Measurements from ENCODE around the gene STAB2.

The STAB2 gene

DNA sequence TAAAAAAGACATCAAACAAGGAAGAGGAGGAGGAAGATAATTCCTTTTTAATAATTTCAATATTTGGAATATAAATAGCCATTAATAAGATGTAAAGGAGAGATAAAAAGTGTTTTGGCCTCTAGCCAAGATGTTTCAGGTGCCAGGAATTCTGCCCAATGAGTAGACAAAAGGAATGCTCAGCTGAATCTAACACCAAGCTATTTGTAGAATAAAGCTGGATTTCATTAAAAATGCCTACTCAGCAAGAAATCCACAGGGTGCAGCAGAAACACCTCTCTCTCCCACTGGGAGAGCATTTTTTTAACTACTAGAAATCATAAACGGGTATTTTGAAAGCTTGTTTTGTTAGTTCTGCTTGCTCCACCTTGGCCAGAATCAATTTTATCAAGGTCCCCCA, 4.1 kb upstream of the STAB2 start:
- DNase-seq, result no peak

DNA sequence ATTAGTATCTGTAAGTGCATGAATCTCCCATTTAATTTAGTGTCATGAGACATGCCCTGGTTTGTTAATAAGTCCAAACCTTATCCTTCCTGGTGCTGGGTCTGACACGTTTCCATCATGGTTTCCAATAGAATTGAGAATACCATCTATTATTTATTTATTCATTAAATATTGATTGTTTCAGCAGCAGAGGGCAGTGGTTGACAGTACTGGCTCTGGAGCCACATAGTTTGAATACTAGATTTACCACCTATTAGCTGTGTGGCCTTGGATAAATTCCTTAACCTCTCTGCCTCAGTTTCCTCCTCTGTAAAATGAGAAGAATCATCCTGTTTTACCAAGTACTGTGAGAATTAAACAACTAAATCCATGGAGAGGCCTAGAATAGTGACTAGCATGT, 941 bp upstream of the STAB2 start:
- no peak for DNase-seq

DNA sequence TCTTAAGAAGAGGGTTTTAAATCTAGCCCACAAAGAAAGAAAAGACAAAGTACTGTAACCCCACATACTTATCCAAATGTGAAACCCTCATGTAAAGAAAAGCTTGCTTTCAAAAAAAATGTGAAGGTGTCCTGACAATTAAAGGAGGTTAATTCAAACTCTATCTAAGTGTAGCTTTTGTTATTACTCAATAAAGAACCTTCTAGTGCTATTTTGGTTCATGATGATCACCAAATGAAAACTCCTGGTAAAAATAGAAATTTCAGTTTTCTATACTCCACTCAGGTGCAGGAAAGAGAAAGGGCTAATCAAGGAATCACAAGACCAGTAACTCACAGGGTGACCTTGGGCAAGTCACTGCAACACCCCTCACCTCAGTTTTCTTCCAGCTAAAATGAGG, 1.6 kb downstream of the STAB2 start:
- no peak for DNase-seq

DNA sequence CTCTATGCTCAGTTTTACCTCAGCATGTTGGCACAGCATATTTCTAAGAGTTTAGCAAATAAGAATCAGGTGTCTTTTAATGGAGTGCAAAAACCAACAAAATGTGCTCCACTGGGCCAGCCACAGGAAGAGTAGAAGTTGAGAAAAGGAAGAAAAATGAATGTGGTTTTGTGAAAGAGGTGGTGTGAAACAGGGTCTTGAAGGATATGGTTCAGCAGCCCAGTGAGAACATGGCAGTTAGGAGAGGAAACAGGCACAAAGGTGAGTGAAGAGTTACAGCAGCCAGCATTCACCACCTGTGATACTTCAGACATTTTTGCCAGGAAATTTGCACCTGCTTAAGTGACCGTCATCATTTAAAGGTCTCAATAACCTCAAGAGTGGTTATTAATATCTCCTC, 2.4 kb downstream of the STAB2 start:
- DNase-seq, result no peak

DNA sequence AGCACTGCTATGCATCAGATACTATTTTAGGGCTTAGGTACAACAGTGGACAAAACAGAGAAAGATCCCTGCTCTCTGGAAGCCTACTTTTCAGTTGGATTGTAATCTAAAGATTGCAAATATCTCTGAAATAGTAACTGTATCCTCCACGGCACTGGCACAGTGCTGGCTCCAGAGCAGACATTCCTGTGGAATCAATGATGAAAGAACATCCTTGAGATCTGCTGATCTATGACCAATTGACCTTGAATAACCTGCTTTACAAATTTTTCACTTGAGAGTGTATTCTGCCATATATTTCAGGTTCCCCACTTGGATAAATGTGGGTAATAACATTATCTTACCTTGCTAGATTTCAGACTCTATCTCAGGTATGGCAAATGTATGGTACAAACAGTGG, 3.2 kb downstream of the STAB2 start:
- DNase-seq, result no peak

DNA sequence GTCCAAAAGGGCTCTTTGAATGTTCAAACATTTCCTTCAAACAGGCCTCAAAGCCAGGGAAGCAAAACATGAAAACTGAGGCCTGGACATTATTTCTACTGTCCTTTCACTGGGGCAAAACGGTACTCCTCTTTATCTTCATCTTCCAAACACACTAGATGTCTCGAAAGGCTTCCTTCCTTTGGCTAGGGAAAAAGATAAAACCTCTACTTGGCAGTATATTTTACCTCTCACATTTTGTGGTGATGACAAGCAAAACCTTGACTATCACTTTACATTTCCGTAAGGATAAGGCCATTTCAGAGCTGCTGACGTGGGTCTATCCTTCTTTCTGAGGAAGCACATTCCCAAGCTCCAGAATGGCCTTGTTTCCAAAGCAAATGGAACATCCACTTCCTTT, 9.9 kb downstream of the STAB2 start:
- no peak for DNase-seq

DNA sequence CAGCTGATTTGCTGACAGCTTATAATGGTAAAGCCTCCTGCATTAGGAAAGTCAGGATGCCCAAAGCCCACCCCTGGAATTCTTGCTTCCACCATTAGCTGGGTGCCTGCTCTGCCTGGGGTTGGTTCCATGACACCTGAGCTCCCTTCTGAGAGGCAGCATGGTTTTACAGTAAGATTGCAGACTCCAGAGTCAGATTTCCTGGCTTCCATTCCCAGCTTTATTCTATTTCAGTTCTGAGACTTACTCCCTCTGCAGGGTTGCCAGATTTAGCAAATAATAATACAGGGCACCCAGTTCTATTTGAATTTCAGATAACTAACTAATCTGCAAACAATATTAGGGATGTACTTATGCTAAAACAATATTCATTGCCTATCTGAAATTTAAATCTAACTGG, 12.2 kb downstream of the STAB2 start:
- DNase-seq, result no peak

DNA sequence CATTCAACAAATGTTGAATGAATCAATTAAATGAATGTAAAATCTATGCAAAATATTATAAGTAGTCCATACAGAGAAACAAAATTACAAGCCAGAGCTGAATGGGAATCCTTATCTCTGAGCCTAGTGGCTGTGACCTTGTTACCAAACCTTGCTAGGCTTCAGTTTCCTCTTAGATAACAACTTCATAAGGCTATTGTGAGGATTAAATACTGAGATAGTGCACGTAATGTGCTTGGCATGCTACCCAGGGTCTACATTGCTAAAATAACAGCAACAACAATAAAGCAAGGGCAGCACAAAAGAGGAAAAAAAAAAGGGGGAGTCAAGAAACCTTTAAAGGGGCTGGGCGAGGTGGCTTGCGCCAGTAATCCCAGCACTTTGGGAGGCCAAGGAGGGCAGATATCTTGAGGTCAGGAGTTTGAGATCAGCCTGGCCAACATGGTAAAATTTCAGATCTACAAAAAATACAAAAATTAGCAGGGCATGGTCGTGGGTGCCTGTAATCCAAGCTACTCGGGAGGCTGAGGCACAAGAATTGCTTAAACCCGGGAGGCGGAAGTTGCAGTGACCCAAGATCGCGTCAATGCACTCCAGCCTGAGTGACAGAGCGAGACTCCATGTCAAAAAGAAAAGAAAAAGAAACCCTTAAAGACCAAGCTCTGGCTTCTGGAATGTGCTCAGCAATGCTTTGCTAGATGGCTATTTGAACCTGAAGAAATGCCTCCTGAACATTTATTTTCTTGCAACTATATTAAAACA, 14.1 kb downstream of the STAB2 start:
- DNase-seq, result no peak

DNA sequence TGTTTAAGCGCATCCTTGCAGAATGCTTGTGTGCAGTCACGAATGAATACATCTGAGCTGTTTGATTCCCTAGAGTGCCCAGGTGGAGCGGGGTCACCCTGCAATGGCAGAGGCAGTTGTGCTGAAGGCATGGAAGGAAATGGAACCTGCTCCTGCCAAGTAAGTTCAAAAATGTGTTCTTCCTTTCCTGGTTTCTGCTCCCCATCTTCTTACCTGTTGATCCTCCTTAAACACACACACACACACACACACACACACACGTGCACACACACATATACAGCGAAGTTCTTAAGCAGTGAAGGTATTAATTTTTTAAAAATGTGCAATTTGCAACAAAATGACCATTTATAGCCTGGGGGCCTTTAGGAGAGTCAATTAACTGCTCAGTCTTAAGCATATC, 33.3 kb downstream of the STAB2 start:
- DNase-seq, result no peak

DNA sequence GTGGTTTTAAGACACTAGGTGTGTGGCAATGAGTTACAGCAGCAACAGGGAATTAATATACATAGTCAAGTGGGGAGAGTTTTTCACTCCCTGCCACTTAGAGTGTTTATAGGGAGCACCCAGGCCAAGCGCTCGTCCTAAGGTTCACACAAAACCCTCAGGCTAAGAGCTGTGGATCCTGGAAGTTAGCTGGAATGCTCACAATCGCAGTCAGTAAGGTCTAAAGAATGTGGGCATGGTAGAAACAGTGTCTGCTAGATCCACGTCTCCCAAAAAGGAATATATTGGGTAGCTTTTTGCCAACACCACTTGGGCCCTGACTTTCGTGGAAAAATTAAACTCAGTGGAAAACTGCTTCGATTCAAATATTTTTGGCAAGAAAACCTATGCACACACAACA, 36.6 kb downstream of the STAB2 start:
- no peak for DNase-seq

DNA sequence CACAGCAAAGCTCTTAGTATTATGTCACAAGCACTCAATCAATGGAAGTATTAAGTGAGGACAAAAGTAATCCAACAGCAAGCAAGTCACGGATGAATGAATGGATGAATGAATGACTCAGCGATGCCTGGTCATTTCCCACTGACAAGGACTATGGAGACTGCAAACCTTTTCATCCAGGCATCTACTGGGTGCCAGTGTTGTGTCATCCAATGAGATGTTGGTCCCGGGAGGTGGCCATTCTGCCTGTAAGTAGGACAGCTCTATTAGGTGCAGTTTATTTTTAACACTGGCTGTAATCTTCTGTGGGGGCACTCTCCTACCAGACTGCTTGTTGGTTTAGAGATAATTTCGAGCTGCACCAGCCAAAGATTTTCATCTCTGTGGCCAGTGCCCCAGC, 39.4 kb downstream of the STAB2 start:
- no peak for DNase-seq

DNA sequence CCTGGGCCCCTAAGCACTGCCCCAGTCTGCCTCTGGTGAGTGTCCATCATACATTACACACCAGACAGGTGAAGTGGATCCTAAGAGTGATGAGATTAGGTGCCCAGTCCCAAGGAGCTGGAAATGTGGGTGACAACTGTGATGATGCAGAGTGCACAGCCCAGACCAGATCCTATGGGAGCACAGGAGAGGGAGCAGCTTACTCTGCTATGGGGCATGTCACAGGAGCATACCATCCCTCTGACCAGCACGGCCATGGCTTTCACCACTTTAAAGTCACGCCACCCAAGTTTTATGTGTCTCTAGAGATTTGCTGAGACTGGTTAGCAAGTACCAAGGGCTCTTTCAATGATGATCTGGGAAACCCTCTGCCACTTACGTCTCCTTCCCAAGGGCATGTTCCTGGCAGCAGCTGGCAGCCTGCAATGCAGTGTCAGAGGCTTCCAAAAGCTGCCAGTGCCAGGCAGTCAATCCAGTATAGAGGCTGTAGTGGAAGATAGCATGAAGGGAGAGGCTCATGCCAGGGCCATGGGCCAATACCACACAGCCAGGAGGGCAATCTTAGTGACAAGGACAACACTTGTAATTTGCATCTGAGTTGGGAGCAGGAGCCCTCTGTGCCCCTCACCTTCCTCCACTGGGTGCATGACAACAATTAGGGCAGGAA, 40.2 kb downstream of the STAB2 start:
- DNase-seq, result no peak

DNA sequence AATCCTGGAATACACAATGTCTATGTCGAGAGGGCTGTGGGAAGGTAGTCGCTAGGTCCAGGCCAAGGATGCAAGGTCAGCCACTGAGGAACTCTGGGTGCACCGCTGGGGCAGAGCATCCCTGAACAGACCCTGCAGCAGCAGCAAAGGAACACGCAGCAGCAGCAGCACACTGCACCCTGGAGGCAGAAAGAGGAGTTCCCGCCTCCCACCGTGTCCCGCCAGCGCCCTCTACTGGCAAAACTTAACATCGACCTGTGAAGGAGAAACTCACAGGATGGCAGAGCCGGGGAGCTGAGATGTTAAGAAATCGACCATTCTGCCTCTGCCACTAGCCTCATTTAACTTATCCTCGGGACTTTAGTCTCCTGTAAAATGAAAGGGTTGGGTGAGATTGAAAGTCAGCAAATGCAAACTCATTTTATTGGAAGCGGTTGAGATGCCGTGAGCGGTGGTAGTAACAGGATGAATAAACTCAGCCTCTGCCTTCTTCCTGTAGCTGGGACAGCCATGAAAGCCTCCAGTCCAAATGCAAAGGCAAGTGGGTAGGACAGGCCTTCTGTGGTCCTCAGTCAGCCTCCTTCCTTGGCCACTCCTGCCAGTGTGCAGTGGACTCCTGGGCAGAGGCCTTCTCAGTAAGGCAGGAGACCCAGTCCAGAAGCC, 45.6 kb downstream of the STAB2 start:
- DNase-seq, result peak; percentile 34

DNA sequence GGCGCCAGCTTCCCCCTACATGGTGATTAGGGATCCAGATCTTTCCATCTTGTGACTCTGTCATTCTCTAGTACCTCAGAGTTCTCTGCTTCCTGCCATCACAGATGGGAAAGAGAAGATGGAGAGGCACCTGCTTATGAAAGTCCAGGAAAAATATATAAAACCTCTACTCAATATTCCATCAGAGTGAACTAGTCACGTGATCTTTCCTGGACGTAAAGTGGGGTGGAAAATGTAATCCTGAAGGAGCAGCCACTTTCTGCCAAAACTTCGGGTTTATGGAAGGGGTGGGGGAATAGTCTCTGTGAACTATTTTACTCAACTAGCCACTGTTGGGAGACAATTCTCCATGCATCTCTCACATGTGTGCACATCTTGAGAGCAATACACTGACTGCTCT, 47.7 kb downstream of the STAB2 start:
- DNase-seq, result no peak

DNA sequence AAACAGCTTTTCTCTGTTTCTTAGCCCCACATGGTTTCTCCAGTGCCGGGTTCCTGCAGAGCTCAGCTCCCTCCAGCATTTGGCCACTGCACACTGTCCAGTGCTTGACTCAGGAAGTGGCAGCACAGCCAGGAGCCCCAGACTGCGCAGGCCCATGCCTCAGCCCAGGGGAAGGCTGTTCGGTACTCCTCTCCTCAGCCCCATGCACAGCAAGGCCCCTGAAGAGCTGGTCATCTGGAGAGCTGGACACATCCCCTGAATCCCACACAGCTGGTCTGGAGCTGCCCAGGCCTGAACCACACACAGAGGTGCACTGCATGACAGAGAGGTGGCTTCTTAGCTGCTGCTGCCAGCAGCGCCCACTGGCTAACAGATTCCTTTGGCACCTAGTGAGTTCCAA, 48.3 kb downstream of the STAB2 start:
- DNase-seq, result no peak

DNA sequence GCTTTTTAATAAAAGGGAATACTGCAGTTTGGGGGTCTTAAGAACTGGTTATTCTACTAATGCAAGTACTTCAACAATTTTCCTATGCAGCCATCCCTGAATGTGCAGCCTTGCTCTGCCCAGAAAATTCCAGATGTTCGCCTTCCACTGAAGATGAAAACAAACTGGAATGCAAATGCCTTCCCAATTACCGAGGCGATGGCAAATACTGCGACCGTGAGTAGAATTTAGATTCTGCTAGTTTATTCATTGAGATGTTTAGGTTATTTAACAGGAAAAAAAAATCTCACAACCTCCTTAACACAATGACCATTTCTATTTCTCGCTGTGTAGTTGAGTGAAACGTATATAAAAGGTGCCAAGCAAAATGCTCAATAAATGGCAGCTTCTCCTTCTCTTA, 49.9 kb downstream of the STAB2 start:
- DNase-seq, result no peak

DNA sequence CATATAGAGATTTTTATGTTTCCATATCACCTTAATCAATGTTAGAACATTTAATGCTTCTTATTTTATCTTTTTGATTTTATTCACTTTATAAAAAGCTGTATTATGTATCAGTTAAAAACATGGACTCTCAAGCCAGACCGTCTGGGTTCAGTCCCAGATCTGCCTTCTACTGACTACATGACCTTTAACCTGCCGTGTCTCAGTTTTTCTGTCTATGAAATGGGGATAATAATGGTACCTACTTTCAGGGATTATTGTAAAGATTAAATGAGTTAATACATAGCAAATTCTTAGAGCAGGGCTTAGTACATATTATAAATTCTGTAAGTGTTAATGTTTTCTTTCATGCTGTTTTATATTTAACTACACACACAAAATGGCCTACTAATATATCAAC, 50.4 kb downstream of the STAB2 start:
- DNase-seq, result no peak

DNA sequence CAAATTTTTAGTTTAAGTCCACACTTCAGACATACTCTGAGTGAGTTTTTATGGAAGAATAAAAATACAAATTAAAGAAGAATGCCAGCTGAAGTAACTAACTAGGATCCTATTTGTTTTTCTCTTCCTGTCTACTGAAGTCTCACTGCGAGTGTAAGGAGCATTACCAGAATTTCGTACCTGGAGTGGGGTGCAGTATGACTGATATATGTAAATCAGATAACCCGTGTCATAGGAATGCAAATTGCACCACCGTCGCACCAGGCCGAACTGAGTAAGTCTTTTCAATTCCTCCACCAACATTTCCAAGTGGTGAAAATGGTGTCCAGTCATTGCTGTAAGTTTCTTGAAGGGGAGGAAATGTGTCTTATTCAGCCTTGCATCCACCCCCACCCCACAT, 52.9 kb downstream of the STAB2 start:
- DNase-seq, result no peak

DNA sequence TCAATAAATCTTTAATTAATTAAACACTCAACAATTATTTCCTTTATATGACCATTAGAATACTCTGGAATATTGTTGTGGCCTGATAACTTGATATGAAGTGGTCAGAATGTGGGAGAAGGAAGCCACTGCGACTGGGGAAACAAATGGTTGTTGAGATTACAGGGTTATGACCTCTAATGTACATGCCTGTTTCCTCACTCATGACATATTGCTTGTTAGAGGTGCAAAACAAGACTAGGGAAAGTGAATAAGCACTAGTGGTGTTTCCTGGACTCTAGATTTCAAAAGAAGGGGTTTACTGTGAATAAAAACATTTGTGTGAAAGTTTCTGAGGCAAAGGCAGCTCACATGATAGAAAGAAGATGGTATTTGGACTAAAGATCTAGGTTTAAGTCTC, 53.3 kb downstream of the STAB2 start:
- no peak for DNase-seq

DNA sequence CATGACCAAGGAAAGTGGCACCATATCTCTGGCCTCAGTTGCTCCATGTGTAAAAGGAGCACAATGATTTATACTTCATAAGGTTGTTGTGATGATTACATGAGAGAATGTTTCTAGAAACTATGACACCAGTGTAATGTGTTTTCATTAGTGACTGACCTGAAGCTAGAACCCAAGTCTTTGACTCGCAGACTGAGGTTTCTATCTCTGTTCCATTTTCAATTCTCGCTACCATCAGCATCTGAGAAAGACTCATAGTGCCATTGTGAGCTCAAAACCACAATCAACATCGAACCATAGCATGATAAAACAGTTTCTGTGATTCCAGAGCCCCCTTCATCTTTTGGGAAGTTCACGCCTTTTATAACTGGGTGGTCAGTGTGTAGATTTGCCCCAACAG, 53.8 kb downstream of the STAB2 start:
- DNase-seq, result no peak

DNA sequence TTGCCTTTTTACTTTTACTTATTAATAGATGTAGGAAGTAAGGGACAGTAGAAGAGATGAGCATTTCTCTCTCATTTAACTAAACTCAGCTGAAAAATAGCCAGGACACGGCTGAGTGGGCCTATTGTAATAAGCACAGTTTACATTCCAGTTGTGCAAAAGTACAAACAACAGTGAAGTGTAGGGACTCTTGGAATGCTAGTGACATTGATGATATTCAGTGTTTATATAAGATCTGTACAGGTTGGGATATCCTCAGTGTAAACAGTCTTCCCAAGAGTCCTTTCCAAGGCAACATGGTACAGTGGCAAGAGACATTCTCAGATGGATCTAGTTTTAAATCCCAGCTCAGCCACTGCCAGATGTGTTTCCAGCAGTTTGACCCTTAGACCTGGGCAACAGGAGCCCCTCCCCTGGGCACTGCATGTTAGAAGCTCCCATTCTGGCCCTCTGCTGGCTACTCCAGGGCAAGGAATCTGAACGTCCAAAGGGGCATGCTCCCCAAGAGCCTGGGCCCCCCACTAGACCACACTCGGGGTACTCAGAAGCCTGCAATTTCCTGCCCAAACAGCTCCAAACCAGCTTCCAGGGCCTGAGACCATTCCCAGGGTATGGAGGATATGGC, 55.3 kb downstream of the STAB2 start:
- no peak for DNase-seq

DNA sequence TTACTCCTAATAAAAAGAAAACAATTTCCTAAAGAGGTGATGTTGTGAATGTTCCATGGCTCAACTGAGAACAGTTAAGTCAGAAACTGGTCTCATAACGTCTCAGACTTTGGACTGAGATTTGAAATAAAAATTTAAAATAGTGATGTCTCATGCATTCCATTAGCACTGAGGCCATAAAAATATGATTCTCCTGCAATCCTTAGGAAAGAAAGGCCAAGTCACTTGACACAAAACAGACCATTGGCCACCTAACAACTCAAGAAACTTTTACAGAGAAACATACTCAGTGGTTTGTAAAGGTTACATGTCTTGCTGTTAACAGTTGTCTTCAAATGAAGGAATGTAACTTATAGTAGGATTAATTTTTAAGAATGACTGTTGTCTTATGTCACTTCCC, 58.1 kb downstream of the STAB2 start:
- no peak for DNase-seq

DNA sequence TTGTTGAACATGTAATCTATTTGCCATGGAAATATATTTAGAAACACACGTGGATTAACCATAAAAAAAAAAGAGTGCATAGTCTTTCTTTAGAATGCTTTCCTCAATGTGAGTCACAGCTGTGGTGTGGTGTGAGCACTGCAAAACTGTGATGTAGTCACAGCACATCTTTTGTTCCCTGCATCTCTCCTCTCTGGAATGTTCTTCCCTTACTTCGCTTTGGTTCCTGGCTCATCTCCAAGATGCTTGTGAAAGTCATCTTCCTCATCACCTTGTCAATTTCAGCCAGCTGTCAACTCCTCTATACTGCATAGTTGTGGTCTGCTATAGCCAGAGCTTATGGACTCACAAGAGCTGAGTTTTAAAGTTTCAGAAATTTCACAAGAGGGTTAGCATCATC, 60.2 kb downstream of the STAB2 start:
- no peak for DNase-seq

DNA sequence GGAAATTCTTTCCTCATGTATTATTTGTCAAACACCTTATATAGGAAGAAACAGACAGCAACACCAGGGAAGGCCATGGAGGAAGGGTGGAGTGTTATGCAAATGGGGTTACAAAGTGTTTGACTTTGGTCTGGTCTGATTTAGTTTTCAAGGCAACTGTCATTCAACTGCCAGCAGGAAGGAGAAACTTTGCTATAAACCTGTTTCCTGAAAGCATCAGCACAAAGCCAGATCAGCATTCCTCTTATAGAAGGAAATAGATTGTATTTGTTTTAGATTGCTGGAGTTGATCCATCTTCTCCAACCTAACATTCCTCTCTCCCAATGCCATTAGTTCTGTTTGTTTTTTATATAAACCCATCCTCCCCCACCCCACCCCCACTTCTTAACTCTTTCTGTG, 65.7 kb downstream of the STAB2 start:
- no peak for DNase-seq

Measured in CD4-positive, alpha-beta T cell treated with Interleukin-21 for 1 hour (primary cell).